IMR-90 (cell line): Measurements from ENCODE around the gene CA11. TPM values are rescaled to one million over a fixed set of nuclear protein-coding genes. Genes with fewer than 3 reads are reported as not detected.

Source experiments
- ATAC-seq: fragments of 200-7000 bp; cut with Tn5 transposase; 2 replicates; pipeline ENCODE4 v1.9.1; 2020; ENCODE audit warnings: low read depth, mild to moderate bottlenecking, moderate library complexity
- BruUV-seq: library from RNA; stranded (reverse); fragments of 400-500 nt; replicated peaks from 2 replicates; lab custom pipeline; 2021; lab: Mats Ljungman, UMichigan
- CTCF ChIA-PET: fragments of 300-600 bp; formaldehyde crosslinking; extraction: SDS; loops from one replicate; lab custom pipeline; 2021; ENCODE audit warnings: antibody characterized with exemption; lab: Yijun Ruan, JAX
- POLR2A ChIA-PET: fragments of 300-600 bp; sonication (Branson Sonifier 250); formaldehyde crosslinking; loops from one replicate; lab custom pipeline; 2022; ENCODE audit warnings: antibody characterized with exemption; ENCODE audit not compliant: unreplicated experiment; lab: Charles Lee
- DNase-seq: peaks from one replicate; pipeline ENCODE4 v3.0.0; 2013
- H2AFZ ChIP-seq: replicated peaks from 2 replicates; pipeline ENCODE3; 2013; ENCODE audit warnings: low read length, mild to moderate bottlenecking; ENCODE audit not compliant: poor library complexity
- H2AK5ac ChIP-seq: 2 replicates; pipeline ENCODE4 v1.6.1; 2013; ENCODE audit warnings: low read depth, low read length, inconsistent platforms
- H2AK9ac ChIP-seq: replicated peaks from 2 replicates; pipeline ENCODE3; 2013; ENCODE audit warnings: mild to moderate bottlenecking, low read depth, low read length, moderate library complexity; ENCODE audit not compliant: poor library complexity
- H2BK120ac ChIP-seq: 2 replicates; pipeline ENCODE4 v1.6.1; 2013; ENCODE audit warnings: low read depth, low read length, inconsistent platforms
- H2BK15ac ChIP-seq: 3 replicates; pipeline ENCODE4 v1.6.1; 2013; ENCODE audit warnings: low read depth, low read length, inconsistent platforms
- H2BK20ac ChIP-seq: 2 replicates; pipeline ENCODE4 v1.6.1; 2013; ENCODE audit warnings: low read depth, mild to moderate bottlenecking, inconsistent platforms, low read length, moderate library complexity
- H2BK5ac ChIP-seq: 2 replicates; pipeline ENCODE4 v1.6.1; 2013; ENCODE audit warnings: mild to moderate bottlenecking, low read depth, low read length, inconsistent platforms; ENCODE audit not compliant: poor library complexity, severe bottlenecking
- H3K14ac ChIP-seq: replicated peaks from 2 replicates; pipeline ENCODE4 v1.6.1; 2013; ENCODE audit warnings: low read depth, low read length, inconsistent platforms
- H3K18ac ChIP-seq: 2 replicates; pipeline ENCODE4 v1.6.1; 2013; ENCODE audit warnings: low read depth, low read length, control low read depth
- H3K23ac ChIP-seq: 2 replicates; pipeline ENCODE4 v1.6.1; 2013; ENCODE audit warnings: low read depth, low read length, inconsistent platforms
- H3K27ac ChIP-seq: 2 replicates; pipeline ENCODE4 v1.5.1; 2013; ENCODE audit warnings: mild to moderate bottlenecking, control low read depth, low read length; ENCODE audit not compliant: insufficient read depth
- H3K27me3 ChIP-seq: 2 replicates; pipeline ENCODE4 v1.6.1; 2013; ENCODE audit warnings: low read length; ENCODE audit not compliant: control insufficient read depth, insufficient read depth
- H3K36me3 ChIP-seq: 2 replicates; pipeline ENCODE4 v1.6.1; 2013; ENCODE audit warnings: low read length, mixed read lengths; ENCODE audit not compliant: control insufficient read depth, insufficient read depth
- H3K4ac ChIP-seq: 2 replicates; pipeline ENCODE4 v1.6.1; 2013; ENCODE audit warnings: low read depth, low read length, inconsistent platforms
- H3K4me1 ChIP-seq: 2 replicates; pipeline ENCODE4 v1.6.1; 2013; ENCODE audit warnings: low read length, mixed read lengths; ENCODE audit not compliant: control insufficient read depth, insufficient read depth
- H3K4me2 ChIP-seq: 2 replicates; pipeline ENCODE4 v1.6.1; 2013; ENCODE audit warnings: low read depth, mild to moderate bottlenecking, control low read depth, low read length, moderate library complexity
- H3K4me3 ChIP-seq: 2 replicates; pipeline ENCODE4 v1.5.1; 2013; ENCODE audit warnings: low read depth, mild to moderate bottlenecking, control low read depth, low read length, moderate library complexity; ENCODE audit not compliant: insufficient read depth
- H3K56ac ChIP-seq: 2 replicates; pipeline ENCODE4 v1.6.1; 2013; ENCODE audit warnings: low read length, inconsistent platforms; ENCODE audit not compliant: insufficient read depth; ENCODE audit errors: extremely low read depth
- H3K79me1 ChIP-seq, 2 experiments: 2 replicates each; pipeline ENCODE4 v1.6.1; 2013; ENCODE audit warnings: low read length in 2 of 2, inconsistent platforms in 1 of 2, low read depth in 1 of 2
- H3K9ac ChIP-seq: 2 replicates; pipeline ENCODE4 v1.6.1; 2013; ENCODE audit warnings: low read depth, low read length, control low read depth
- H3K9me1 ChIP-seq: 2 replicates; pipeline ENCODE4 v1.6.1; 2013; ENCODE audit warnings: low read length, inconsistent platforms; ENCODE audit not compliant: insufficient read depth
- H3K9me3 ChIP-seq: 2 replicates; pipeline ENCODE4 v1.6.1; 2013; ENCODE audit warnings: low read length; ENCODE audit not compliant: control insufficient read depth, insufficient read depth
- H4K20me1 ChIP-seq: 2 replicates; pipeline ENCODE4 v1.6.1; 2013; ENCODE audit warnings: low read length, inconsistent platforms; ENCODE audit not compliant: insufficient read depth
- H4K5ac ChIP-seq: 2 replicates; pipeline ENCODE4 v1.6.1; 2013; ENCODE audit warnings: mild to moderate bottlenecking, low read depth, low read length, control low read depth
- H4K8ac ChIP-seq, 2 experiments: 2 replicates each; pipeline ENCODE4 v1.6.1; 2013; ENCODE audit warnings: low read depth in 2 of 2, low read length in 2 of 2, control low read depth in 1 of 2, inconsistent platforms in 1 of 2
- H4K91ac ChIP-seq: 2 replicates; pipeline ENCODE4 v1.6.1; 2013; ENCODE audit warnings: low read depth, low read length, inconsistent platforms; ENCODE audit not compliant: insufficient read depth
- BHLHE40 ChIP-seq: fragments of 150-350 bp; IDR thresholded peaks from 2 replicates; pipeline ENCODE4 v1.6.1; 2016; ENCODE audit warnings: mild to moderate bottlenecking, low read depth, low read length
- CEBPB ChIP-seq: IDR thresholded peaks from 2 replicates; pipeline ENCODE4 v1.6.1; 2012; ENCODE audit warnings: low read depth, low read length, improper control_type of control experiment
- ELK1 ChIP-seq: fragments of 150-350 bp; IDR thresholded peaks from 2 replicates; pipeline ENCODE4 v1.6.1; 2016; ENCODE audit warnings: low read depth, mild to moderate bottlenecking, low read length, moderate library complexity, borderline replicate concordance
- FOS ChIP-seq: fragments of 150-350 bp; IDR thresholded peaks from 2 replicates; pipeline ENCODE4 v1.6.1; 2016; ENCODE audit warnings: low read depth, low read length
- MAFK ChIP-seq: IDR thresholded peaks from 2 replicates; pipeline ENCODE4 v1.6.1; 2012; ENCODE audit warnings: low read depth, low read length, improper control_type of control experiment
- MAZ ChIP-seq: IDR thresholded peaks from 2 replicates; pipeline ENCODE4 v1.6.1; 2012; ENCODE audit warnings: low read depth, mild to moderate bottlenecking, low read length, improper control_type of control experiment, moderate library complexity, borderline replicate concordance
- MXI1 ChIP-seq: IDR thresholded peaks from 2 replicates; pipeline ENCODE4 v1.6.1; 2012; ENCODE audit warnings: low read depth, mild to moderate bottlenecking, low read length, moderate library complexity, borderline replicate concordance
- NFE2L2 ChIP-seq: fragments of 150-350 bp; IDR thresholded peaks from 2 replicates; pipeline ENCODE4 v1.6.1; 2016; ENCODE audit warnings: low read depth, mild to moderate bottlenecking, low read length
- POLR2A ChIP-seq: IDR thresholded peaks from 2 replicates; pipeline ENCODE4 v1.6.1; 2012; ENCODE audit warnings: mild to moderate bottlenecking, low read depth, low read length
- RAD21 ChIP-seq: IDR thresholded peaks from 2 replicates; pipeline ENCODE4 v1.6.1; 2012; ENCODE audit warnings: low read length, improper control_type of control experiment
- RCOR1 ChIP-seq: IDR thresholded peaks from 2 replicates; pipeline ENCODE4 v1.6.1; 2012; ENCODE audit warnings: mild to moderate bottlenecking, low read length, improper control_type of control experiment; ENCODE audit not compliant: insufficient replicate concordance
- WGBS, 2 experiments: methylation state at CpG; one replicate each; pipeline versions ENCODE4 v1.1.5 to v1.1.7; 2013; ENCODE audit warnings: missing lambda C conversion rate in 2 of 2; ENCODE audit not compliant: insufficient read length in 1 of 2; ENCODE audit errors: extremely low coverage in 2 of 2; 5-methylcytosine and 5-hydroxymethylcytosine counted together
- dilution Hi-C: fragments of 300-500 bp; cut with HindIII; formaldehyde crosslinking; loops from one replicate; pipeline ENCODE4 v1.14.3; 2018; ENCODE audit warnings: low sequenced_read_pairs; ENCODE audit not compliant: unreplicated experiment
- in situ Hi-C: fragments of 300-500 bp; cut with MboI; formaldehyde crosslinking; loops from 3 replicates; pipeline ENCODE4 v1.14.3; 2019; ENCODE audit warnings: low sequenced_read_pairs, inconsistent platforms, mixed read lengths
- intact Hi-C: fragments of 100-400 bp; cut with micrococcal nuclease; formaldehyde crosslinking; loops from 2 replicates; pipeline ENCODE4 v1.10.0; 2022
- polyA plus RNA-seq, 3 experiments: library from polyadenylated mRNA; depleted of rRNA; stranded (reverse); fragments of >200 nt; gene quantifications; 2 replicates each; pipeline ENCODE4 v1.2.3, GENCODE V29; 2012; ENCODE audit warnings: low replicate concordance in 1 of 3
- total RNA-seq: library from RNA; depleted of rRNA; stranded (reverse); fragments of >200 nt; gene quantifications from 2 replicates; pipeline ENCODE4 v1.2.3, GENCODE V29; 2012

CA11 gene
- total and polyA plus RNA-seq, 2 of the 4 experiments (the other 2 are of a cell fraction), result 1.3 to 2.9 TPM

GRCh38 chr19:48645620-48646000 lies 377 bp downstream of the CA11 start:
- whole genome bisulfite sequencing, 2 experiments, result 0% methylated on average over 3 of the region's 6 CpGs; no CpG with 5 or more reads in 1 of the 2 experiments
- 0 out of 3 replicates have a peak overlapping the region, but pooled peaks have one; percentile 26 for H2BK15ac ChIP-seq
- 0 out of 2 replicates have a peak overlapping the region, but pooled peaks have one; percentile 1 for H4K91ac ChIP-seq
- H3K4me2 ChIP-seq, result peak overlapping the region; percentile 84
- H3K23ac ChIP-seq, result peak overlapping the region; percentile 17
- TF ChIP-seq MAFK, result no peak
- TF ChIP-seq MXI1, result no peak
- TF ChIP-seq FOS, result no peak
- no peak for TF ChIP-seq MAZ
- no peak for TF ChIP-seq RCOR1
- no peak for TF ChIP-seq BHLHE40
- TF ChIP-seq ELK1, result no peak
- no peak for TF ChIP-seq CEBPB
- TF ChIP-seq POLR2A, result no peak
- no peak for TF ChIP-seq RAD21
- no peak for TF ChIP-seq NFE2L2
- ATAC-seq (no peak; the same call in 1 of the 2 replicates), DNase-seq (no peak)
- peak overlapping the region; percentile 3 for H4K5ac ChIP-seq
- POLR2A ChIA-PET, result interaction anchor here (0.7 kb wide), 1 partner anchor 197 kb away, joined by 3 read pairs; no protein-coding TSS in a partner anchor
- H2AFZ ChIP-seq, result peak overlapping the region; percentile 91
- CTCF ChIA-PET, result interaction anchor here (0.5 to 1.4 kb wide), 4 partner anchors 137 to 681 kb away, joined by 3 to 6 read pairs (median 4); no protein-coding TSS in a partner anchor
- dilution Hi-C loops, result no loop called here
- intact Hi-C loops, result loop anchor here (5.0 to 10.0 kb wide), 2 partner anchors 197 to 319 kb away; partner anchors contain the start of gene FTL
- in situ Hi-C loops, result loop anchor here (10.0 kb wide), 2 partner anchors 189 to 319 kb away; partner anchors contain the start of genes FTL and HSD17B14
- H2AK5ac ChIP-seq, result no peak overlapping the region
- H2AK9ac ChIP-seq, result no peak overlapping the region
- no peak overlapping the region for H2BK5ac ChIP-seq
- H3K18ac ChIP-seq, result no peak overlapping the region
- no peak overlapping the region for H3K56ac ChIP-seq
- H3K27me3 ChIP-seq, result no peaks in the 10 kb centered on the region
- H2BK120ac ChIP-seq, result peak overlapping the region; percentile 52; the same call in 1 of the 2 replicates
- H3K4me1 ChIP-seq, result peaks cover 5% of the 10 kb centered on the region
- H3K4ac ChIP-seq, result 0 out of 2 replicates have a peak overlapping the region, but pooled peaks have one; percentile 41
- no peaks in the 10 kb centered on the region for H4K20me1 ChIP-seq
- no peaks in the 10 kb centered on the region; the same call in 1 of the 2 replicates for H3K9me1 ChIP-seq
- no peak overlapping the region for H2BK20ac ChIP-seq
- H3K4me3 ChIP-seq, result peak overlapping the region; percentile 44
- no TSS peak for BruUV-seq
- peak overlapping the region; percentile 3 for H3K14ac ChIP-seq
- H4K8ac ChIP-seq, result peak overlapping the region; percentile 76 to 93; a peak in 3 of 4 replicates
- H3K27ac ChIP-seq, result peak overlapping the region; percentile 21; the same call in 1 of the 2 replicates
- no peaks in the 10 kb centered on the region for H3K79me1 ChIP-seq
- no peaks in the 10 kb centered on the region for H3K36me3 ChIP-seq
- H3K9ac ChIP-seq, result peak overlapping the region; percentile 13
- H3K9me3 ChIP-seq, result no peaks in the 10 kb centered on the region
